ENCODE measurements around the gene RMRP.
"Not testable (repeated sequence)": the region's sequence is repeated elsewhere in the genome, so short reads cannot be mapped to it uniquely, and the experiment has no call there.

RMRP gene

GRCh38 chr9:35640431-35640830, 17.4 kb downstream of the RMRP start:
- not testable (repeated sequence) for ATAC-seq (ENCODE audit: insufficient read depth, low read depth); H3K4me3 ChIP-seq (ENCODE audit: low read depth in 1 of 2, low read length in 2 of 2); H3K4me2 ChIP-seq (ENCODE audit: insufficient read depth, low read length); H3K9me3 ChIP-seq (ENCODE audit: insufficient read depth, low read length, severe bottlenecking); DNase-seq; H2AFZ ChIP-seq (ENCODE audit: low read depth, low read length); H4K20me1 ChIP-seq (ENCODE audit: insufficient read depth, low read length); H3K27ac ChIP-seq (ENCODE audit: low read length); H3K27me3 ChIP-seq (ENCODE audit: insufficient read depth, low read length, poor library complexity); H3K9ac ChIP-seq (ENCODE audit: low read depth, low read length)
- Histone ChIP-seq H3K79me2 (ENCODE audit: insufficient read depth, low read length) (peaks cover 22% of the 10 kb centered on the region), H3K4me1 (ENCODE audit: insufficient read depth, low read length) (peaks cover 49% of the 10 kb centered on the region), H3K36me3 (ENCODE audit: insufficient read depth, low read length) (peaks cover 14% of the 10 kb centered on the region; the same call in 1 of the 2 replicates)

GRCh38 chr9:35639631-35640030, 18.2 kb downstream of the RMRP start:
- ATAC-seq (ENCODE audit: insufficient read depth, low read depth) (no peak), DNase-seq (no peak)
- Histone ChIP-seq H3K4me2 (ENCODE audit: insufficient read depth, low read length) (0 out of 2 replicates have a peak overlapping the region, but pooled peaks have one; percentile 19), H3K9ac (ENCODE audit: low read depth, low read length) (no peak overlapping the region), H4K20me1 (ENCODE audit: insufficient read depth, low read length) (no peaks in the 10 kb centered on the region), H2AFZ (ENCODE audit: low read depth, low read length) (no peak overlapping the region), H3K27me3 (ENCODE audit: insufficient read depth, low read length, poor library complexity) (no peaks in the 10 kb centered on the region), H3K27ac (ENCODE audit: low read length) (peak overlapping the region; percentile 61; the same call in 1 of the 2 replicates), H3K9me3 (ENCODE audit: insufficient read depth, low read length, severe bottlenecking) (no peaks in the 10 kb centered on the region), H3K79me2 (ENCODE audit: insufficient read depth, low read length) (peaks cover 14% of the 10 kb centered on the region), H3K4me3 (ENCODE audit: low read depth in 1 of 2, low read length in 2 of 2) (no peak overlapping the region), H3K36me3 (ENCODE audit: insufficient read depth, low read length) (peaks cover 14% of the 10 kb centered on the region; the same call in 1 of the 2 replicates), H3K4me1 (ENCODE audit: insufficient read depth, low read length) (peaks cover 41% of the 10 kb centered on the region)
- TF ChIP-seq CTCF (IDR thresholded peaks at IDR 0.05; ENCODE audit: borderline replicate concordance, extremely low read depth, low read length, poor library complexity, severe bottlenecking) (no peak), EZH2 (IDR thresholded peaks at IDR 0.05; ENCODE audit: borderline replicate concordance, low read depth, low read length, severe bottlenecking) (no peak)

GRCh38 chr9:35639225-35639624, 18.6 kb downstream of the RMRP start:
- DNase-seq; H2AFZ ChIP-seq (ENCODE audit: low read depth, low read length); H3K9me3 ChIP-seq (ENCODE audit: insufficient read depth, low read length, severe bottlenecking); H3K4me3 ChIP-seq (ENCODE audit: low read depth in 1 of 2, low read length in 2 of 2); H3K27me3 ChIP-seq (ENCODE audit: insufficient read depth, low read length, poor library complexity); H4K20me1 ChIP-seq (ENCODE audit: insufficient read depth, low read length); H3K9ac ChIP-seq (ENCODE audit: low read depth, low read length): not testable (repeated sequence)
- Histone ChIP-seq H3K4me2 (ENCODE audit: insufficient read depth, low read length) (0 out of 2 replicates have a peak overlapping the region, but pooled peaks have one; percentile 19), H3K4me1 (ENCODE audit: insufficient read depth, low read length) (peaks cover 37% of the 10 kb centered on the region), H3K27ac (ENCODE audit: low read length) (peak overlapping the region; percentile 61; the same call in 1 of the 2 replicates), H3K36me3 (ENCODE audit: insufficient read depth, low read length) (peaks cover 11% of the 10 kb centered on the region; the same call in 1 of the 2 replicates), H3K79me2 (ENCODE audit: insufficient read depth, low read length) (peaks cover 10% of the 10 kb centered on the region)
- ATAC-seq (ENCODE audit: insufficient read depth, low read depth) = peak; percentile 35; the same call in 1 of the 3 replicates

GRCh38 chr9:35638751-35639150, 19.1 kb downstream of the RMRP start:
- Histone ChIP-seq H3K36me3 (ENCODE audit: insufficient read depth, low read length) (peaks cover 11% of the 10 kb centered on the region; the same call in 1 of the 2 replicates), H3K4me1 (ENCODE audit: insufficient read depth, low read length) (peaks cover 32% of the 10 kb centered on the region)
- H3K9me3 ChIP-seq (ENCODE audit: insufficient read depth, low read length, severe bottlenecking); ATAC-seq (ENCODE audit: insufficient read depth, low read depth); H3K79me2 ChIP-seq (ENCODE audit: insufficient read depth, low read length); H3K4me3 ChIP-seq (ENCODE audit: low read depth in 1 of 2, low read length in 2 of 2); H3K27me3 ChIP-seq (ENCODE audit: insufficient read depth, low read length, poor library complexity); H3K4me2 ChIP-seq (ENCODE audit: insufficient read depth, low read length); DNase-seq; H3K27ac ChIP-seq (ENCODE audit: low read length); H4K20me1 ChIP-seq (ENCODE audit: insufficient read depth, low read length); H3K9ac ChIP-seq (ENCODE audit: low read depth, low read length); H2AFZ ChIP-seq (ENCODE audit: low read depth, low read length): not testable (repeated sequence)

GRCh38 chr9:35637427-35637955, 20.3 kb downstream of the RMRP start:
- H2AFZ ChIP-seq (ENCODE audit: low read depth, low read length); H3K79me2 ChIP-seq (ENCODE audit: insufficient read depth, low read length); H3K9ac ChIP-seq (ENCODE audit: low read depth, low read length); H3K4me2 ChIP-seq (ENCODE audit: insufficient read depth, low read length); H3K27ac ChIP-seq (ENCODE audit: low read length); H4K20me1 ChIP-seq (ENCODE audit: insufficient read depth, low read length); H3K9me3 ChIP-seq (ENCODE audit: insufficient read depth, low read length, severe bottlenecking); ATAC-seq (ENCODE audit: insufficient read depth, low read depth); H3K36me3 ChIP-seq (ENCODE audit: insufficient read depth, low read length); H3K4me3 ChIP-seq (ENCODE audit: low read depth in 1 of 2, low read length in 2 of 2); H3K27me3 ChIP-seq (ENCODE audit: insufficient read depth, low read length, poor library complexity); DNase-seq: not testable (repeated sequence)
- peaks cover 26% of the 10 kb centered on the region for H3K4me1 ChIP-seq (ENCODE audit: insufficient read depth, low read length)

- not testable (repeated sequence) for H3K4me3 ChIP-seq (ENCODE audit: low read depth in 1 of 2, low read length in 2 of 2); ATAC-seq (ENCODE audit: insufficient read depth, low read depth); DNase-seq; H3K9me3 ChIP-seq (ENCODE audit: insufficient read depth, low read length, severe bottlenecking); H3K27me3 ChIP-seq (ENCODE audit: insufficient read depth, low read length, poor library complexity); H3K27ac ChIP-seq (ENCODE audit: low read length); H2AFZ ChIP-seq (ENCODE audit: low read depth, low read length); H3K9ac ChIP-seq (ENCODE audit: low read depth, low read length); H4K20me1 ChIP-seq (ENCODE audit: insufficient read depth, low read length); H3K36me3 ChIP-seq (ENCODE audit: insufficient read depth, low read length); H3K79me2 ChIP-seq (ENCODE audit: insufficient read depth, low read length); H3K4me2 ChIP-seq (ENCODE audit: insufficient read depth, low read length)
- peaks cover 26% of the 10 kb centered on the region for H3K4me1 ChIP-seq (ENCODE audit: insufficient read depth, low read length)
Observed at GRCh38 chr9:35636877-35637246, 21.0 kb downstream of the RMRP start.

Data from DND-41 (cell line).